Ectodermal cell (in vitro differentiated cells): ENCODE measurements around the gene CAMK2D.

Source experiments
- H3K27ac ChIP-seq: 2 replicates; pipeline ENCODE4 v1.7.0; 2013; ENCODE audit warnings: mild to moderate bottlenecking, low read depth, low read length; ENCODE audit not compliant: insufficient read depth, poor library complexity, severe bottlenecking
- H3K27me3 ChIP-seq: 2 replicates; pipeline ENCODE4 v1.7.0; 2013; ENCODE audit warnings: mild to moderate bottlenecking, low read length; ENCODE audit not compliant: insufficient read depth, control insufficient read depth, poor library complexity, severe bottlenecking
- H3K36me3 ChIP-seq: one replicate; pipeline ENCODE4 v1.7.0; 2013; ENCODE audit warnings: low read length; ENCODE audit not compliant: control insufficient read depth, insufficient read depth
- H3K4me1 ChIP-seq: one replicate; pipeline ENCODE4 v1.7.0; 2013; ENCODE audit warnings: low read length; ENCODE audit not compliant: control insufficient read depth, insufficient read depth
- H3K4me3 ChIP-seq: 2 replicates; pipeline ENCODE4 v1.7.0; 2013; ENCODE audit warnings: low read depth, low read length, control low read depth; ENCODE audit not compliant: insufficient read depth
- H3K9me3 ChIP-seq: 2 replicates; pipeline ENCODE4 v1.7.0; 2013; ENCODE audit warnings: mild to moderate bottlenecking, low read length, moderate library complexity; ENCODE audit not compliant: control insufficient read depth
- WGBS, 2 experiments: methylation state at CpG; one replicate each; pipeline ENCODE4 v1.1.7; 2013; ENCODE audit warnings: missing lambda C conversion rate in 2 of 2; 5-methylcytosine and 5-hydroxymethylcytosine counted together

CAMK2D gene

DNA sequence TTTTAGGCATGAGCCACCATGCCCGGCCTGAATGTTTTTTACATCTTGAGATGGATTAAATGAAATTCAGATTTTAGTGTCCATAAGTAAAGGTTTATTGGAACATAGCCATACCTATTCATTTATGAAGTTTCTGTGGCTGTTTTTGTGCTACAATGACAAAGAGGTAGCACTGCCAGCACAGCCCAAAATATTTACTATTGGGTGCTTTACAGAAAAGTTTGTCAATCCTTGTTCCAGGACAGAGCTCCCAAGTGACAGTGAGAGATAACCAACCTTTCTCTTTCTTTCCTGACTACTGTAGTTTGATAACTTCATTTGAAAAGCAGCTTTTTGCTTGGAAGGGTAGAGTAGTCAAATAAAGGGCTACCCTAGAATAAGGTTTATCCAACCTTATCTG lies 116.2 kb downstream of the CAMK2D start:
- H3K4me3 ChIP-seq: no peak overlapping the region
- no peaks in the 10 kb centered on the region for H3K36me3 ChIP-seq
- no peak overlapping the region for H3K27ac ChIP-seq
- WGBS, 2 experiments: 85 to 89% methylated on average over 1 of the region's 1 CpG
- H3K4me1 ChIP-seq: peaks cover 8% of the 10 kb centered on the region
- no peaks in the 10 kb centered on the region for H3K9me3 ChIP-seq
- H3K27me3 ChIP-seq: no peaks in the 10 kb centered on the region

GRCh38 chr4:113644398-113644797 lies 117.1 kb downstream of the CAMK2D start:
- WGBS, 2 experiments: 95 to 100% methylated on average over 1 of the region's 1 CpG
- no peaks in the 10 kb centered on the region for H3K36me3 ChIP-seq
- peaks cover 8% of the 10 kb centered on the region for H3K4me1 ChIP-seq
- H3K27me3 ChIP-seq: no peaks in the 10 kb centered on the region
- no peak overlapping the region for H3K4me3 ChIP-seq
- no peak overlapping the region for H3K27ac ChIP-seq
- H3K9me3 ChIP-seq: no peaks in the 10 kb centered on the region

- Histone ChIP-seq H3K27ac (no peak overlapping the region), H3K27me3 (no peaks in the 10 kb centered on the region), H3K9me3 (no peaks in the 10 kb centered on the region), H3K4me3 (no peak overlapping the region), H3K4me1 (peaks cover 8% of the 10 kb centered on the region), H3K36me3 (no peaks in the 10 kb centered on the region)
- WGBS, 2 experiments: 94 to 96% methylated on average over 4 of the region's 4 CpGs
These were observed 118.0 kb downstream of the CAMK2D start for GRCh38 chr4:113643505-113643904.

DNA sequence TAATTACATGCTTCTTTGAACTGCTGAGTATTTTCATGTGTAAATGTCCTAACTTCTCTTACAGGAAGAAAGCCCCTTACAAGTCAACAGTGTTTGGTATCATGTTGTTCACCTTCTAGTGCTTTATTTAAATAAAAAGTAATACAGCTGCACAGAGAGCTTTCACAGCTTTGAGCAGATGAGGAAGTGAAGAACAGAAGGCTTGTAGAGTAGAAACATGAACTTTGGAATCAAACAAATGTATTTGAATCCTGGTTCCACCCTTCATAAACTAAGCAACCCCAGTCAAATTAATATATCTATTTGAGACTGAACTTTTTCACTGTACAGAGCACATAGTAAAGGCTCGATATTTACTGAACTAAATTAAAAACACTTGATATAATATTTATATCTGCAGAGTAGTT lies 120.5 kb downstream of the CAMK2D start:
- WGBS, 2 experiments: no CpG with 5 or more reads among the region's 1 CpG
- Histone ChIP-seq H3K27me3 (no peaks in the 10 kb centered on the region), H3K9me3 (no peaks in the 10 kb centered on the region), H3K36me3 (no peaks in the 10 kb centered on the region), H3K27ac (no peak overlapping the region), H3K4me3 (no peak overlapping the region), H3K4me1 (no peaks in the 10 kb centered on the region)

DNA sequence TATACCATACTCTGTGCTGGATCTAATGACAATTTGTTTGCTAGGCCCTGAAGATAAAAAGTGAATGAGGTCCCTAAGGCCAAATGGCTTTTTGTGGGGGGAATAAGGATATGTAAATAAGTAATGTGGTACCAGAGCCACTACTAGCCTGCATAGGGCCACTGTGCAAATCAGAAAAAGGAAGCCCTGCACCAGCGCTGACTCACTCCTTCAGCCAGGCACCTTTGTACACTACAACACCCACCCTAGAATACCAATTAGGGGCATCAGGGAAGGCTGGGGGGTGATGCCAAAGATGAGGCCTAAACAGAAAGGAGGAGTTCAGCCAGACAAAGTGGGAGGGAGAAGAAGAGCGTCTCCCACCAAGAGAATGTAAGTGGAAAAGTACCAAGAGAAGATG lies 122.2 kb downstream of the CAMK2D start:
- Histone ChIP-seq H3K4me3 (no peak overlapping the region), H3K9me3 (no peaks in the 10 kb centered on the region), H3K27me3 (no peaks in the 10 kb centered on the region), H3K4me1 (no peaks in the 10 kb centered on the region), H3K36me3 (no peaks in the 10 kb centered on the region), H3K27ac (no peak overlapping the region)
- WGBS, 2 experiments: 97 to 98% methylated on average over 1 to 2 of the region's 2 CpGs

GRCh38 chr4:113638562-113638832 lies 123.0 kb downstream of the CAMK2D start:
- 90 to 100% methylated on average over 3 of the region's 3 CpGs for WGBS, 2 experiments
- H3K4me1 ChIP-seq: no peaks in the 10 kb centered on the region
- H3K9me3 ChIP-seq: no peaks in the 10 kb centered on the region
- no peak overlapping the region for H3K27ac ChIP-seq
- no peaks in the 10 kb centered on the region for H3K27me3 ChIP-seq
- no peak overlapping the region for H3K4me3 ChIP-seq
- no peaks in the 10 kb centered on the region for H3K36me3 ChIP-seq

GRCh38 chr4:113637823-113638561 lies 123.5 kb downstream of the CAMK2D start:
- 86 to 98% methylated on average over 2 of the region's 2 CpGs for WGBS, 2 experiments
- no peak overlapping the region for H3K27ac ChIP-seq
- no peaks in the 10 kb centered on the region for H3K27me3 ChIP-seq
- no peaks in the 10 kb centered on the region for H3K36me3 ChIP-seq
- no peak overlapping the region for H3K4me3 ChIP-seq
- H3K9me3 ChIP-seq: no peaks in the 10 kb centered on the region
- H3K4me1 ChIP-seq: no peaks in the 10 kb centered on the region

GRCh38 chr4:113637363-113637762 lies 124.2 kb downstream of the CAMK2D start:
- Histone ChIP-seq H3K4me3 (no peak overlapping the region), H3K9me3 (no peaks in the 10 kb centered on the region)
- WGBS, 2 experiments: 90 to 100% methylated on average over 1 of the region's 1 CpG

DNA sequence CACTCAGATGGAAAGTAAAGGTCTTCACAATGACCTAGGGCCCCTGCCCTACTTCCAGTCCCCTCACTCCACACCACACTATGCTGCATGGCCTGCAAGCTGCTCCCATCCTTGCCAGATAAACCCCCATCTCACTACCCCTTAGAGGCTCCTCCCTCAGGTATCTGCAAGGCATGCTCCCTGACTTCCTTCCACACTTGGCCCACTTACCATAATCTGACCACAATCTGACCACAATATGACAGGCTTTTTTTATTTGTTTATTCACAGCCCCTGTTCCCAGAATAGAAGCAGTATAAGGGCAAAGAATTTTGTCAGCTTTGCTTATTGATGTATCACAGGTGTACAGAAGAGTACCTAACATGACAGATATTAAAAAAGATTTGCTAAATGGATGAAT lies 124.7 kb downstream of the CAMK2D start:
- H3K4me1 ChIP-seq: no peaks in the 10 kb centered on the region
- H3K4me3 ChIP-seq: no peak overlapping the region
- no peak overlapping the region for H3K27ac ChIP-seq
- H3K36me3 ChIP-seq: no peaks in the 10 kb centered on the region
- no peaks in the 10 kb centered on the region for H3K9me3 ChIP-seq
- H3K27me3 ChIP-seq: no peaks in the 10 kb centered on the region

More at GRCh38 chr4:113637363-113637762, 124.2 kb downstream of the CAMK2D start:
- Histone ChIP-seq H3K36me3 (no peaks in the 10 kb centered on the region), H3K27me3 (no peaks in the 10 kb centered on the region), H3K4me1 (no peaks in the 10 kb centered on the region), H3K27ac (no peak overlapping the region)

- Histone ChIP-seq H3K9me3 (no peaks in the 10 kb centered on the region), H3K36me3 (no peaks in the 10 kb centered on the region), H3K4me1 (no peaks in the 10 kb centered on the region), H3K4me3 (no peak overlapping the region), H3K27me3 (no peaks in the 10 kb centered on the region), H3K27ac (no peak overlapping the region)
- 92 to 95% methylated on average over 3 of the region's 3 CpGs for WGBS, 2 experiments
These were observed 125.1 kb downstream of the CAMK2D start for GRCh38 chr4:113636438-113636818.
